A549 (cell line): ENCODE results near the gene CLEC4M. TPM values are rescaled to one million over a fixed set of nuclear protein-coding genes. Genes with fewer than 3 reads are reported as not detected.

ENCODE experiments used
- ATAC-seq, 2 experiments: fragments of 200-7000 bp in 1 of 2; fragments of >200 bp in 1 of 2; cut with Nextera tagmentation in 1 of 2; cut with Tn5 transposase in 1 of 2; 3 replicates each; pipeline versions ENCODE4 v1.8.0 to v1.9.1; 2018 to 2020; ENCODE audit warnings: mild to moderate bottlenecking in 1 of 2, moderate library complexity in 1 of 2
- CTCF ChIA-PET: fragments of 300-600 bp; sonication (Branson Sonifier 250); formaldehyde crosslinking; extraction: SDS; loops from one replicate; lab custom pipeline; 2021; ENCODE audit warnings: antibody characterized with exemption, inconsistent platforms; lab: Yijun Ruan, JAX
- POLR2A ChIA-PET: fragments of 350-600 bp; formaldehyde crosslinking; extraction: SDS; loops from one replicate; lab custom pipeline; 2021; ENCODE audit warnings: antibody characterized with exemption, inconsistent platforms; lab: Yijun Ruan, JAX
- DNase-seq, 2 experiments: peaks; one replicate each; pipeline versions ENCODE4 v3.0.0 to v3.0.0-alpha.2; 2011 to 2016; ENCODE audit warnings: low read depth in 1 of 2, low spot score in 1 of 2
- FAIRE-seq: peaks from 2 replicates; lab custom pipeline; 2011; peaks lifted over from hg19 to GRCh38; lab: Jason Lieb, UNC
- H3K27ac ChIP-seq, 2 experiments: fragments of >200 bp; sonication (Bioruptor Twin); formaldehyde crosslinking; 3 replicates each; pipeline ENCODE4 v1.5.1; 2016 to 2017
- H3K4me1 ChIP-seq: fragments of >200 bp; sonication (Bioruptor Twin); formaldehyde crosslinking; 3 replicates; pipeline ENCODE4 v1.6.1; 2016
- H3K4me2 ChIP-seq: fragments of >200 bp; sonication (Bioruptor Twin); formaldehyde crosslinking; 3 replicates; pipeline ENCODE4 v1.6.1; 2016
- H3K4me3 ChIP-seq: fragments of >200 bp; sonication (Bioruptor Twin); formaldehyde crosslinking; 3 replicates; pipeline ENCODE4 v1.5.1; 2016
- H3K9me3 ChIP-seq: fragments of >200 bp; sonication (Bioruptor Twin); formaldehyde crosslinking; 3 replicates; pipeline ENCODE4 v1.6.1; 2016
- ATOH8 ChIP-seq: fragments of 250-450 bp; sonication (Bioruptor Pico); IDR thresholded peaks from 2 replicates; pipeline ENCODE4 v1.5.0; 2020; ENCODE audit warnings: low read depth, mild to moderate bottlenecking, moderate library complexity
- BHLHE40 ChIP-seq: IDR thresholded peaks from 2 replicates; pipeline ENCODE4 v1.6.1; 2012; ENCODE audit warnings: low read depth, low read length, inconsistent platforms
- CHD4 ChIP-seq: fragments of 200-600 bp; sonication (generic); IDR thresholded peaks from 2 replicates; pipeline ENCODE4 v1.6.1; 2016; ENCODE audit warnings: antibody characterized with exemption, mild to moderate bottlenecking, borderline replicate concordance
- CTCF ChIP-seq: fragments of >200 bp; sonication (Bioruptor Twin); formaldehyde crosslinking; IDR thresholded peaks from 3 replicates; pipeline ENCODE4 v1.5.1; 2016
- E2F6 ChIP-seq: IDR thresholded peaks from 2 replicates; pipeline ENCODE4 v1.6.1; 2012; ENCODE audit warnings: low read depth, borderline replicate concordance
- FOSB ChIP-seq: fragments of 250-450 bp; sonication (Bioruptor Pico); IDR thresholded peaks from 2 replicates; pipeline ENCODE4 v1.5.0; 2020; ENCODE audit warnings: mild to moderate bottlenecking, moderate library complexity
- FOXS1 ChIP-seq: fragments of 250-450 bp; sonication (Bioruptor Pico); IDR thresholded peaks from 2 replicates; pipeline ENCODE4 v1.5.0; 2020; ENCODE audit warnings: mild to moderate bottlenecking, moderate library complexity
- GATA3 ChIP-seq: IDR thresholded peaks from 2 replicates; pipeline ENCODE4 v1.6.1; 2012; ENCODE audit warnings: borderline replicate concordance
- HDAC2 ChIP-seq: fragments of 200-600 bp; sonication (generic); IDR thresholded peaks from 2 replicates; pipeline ENCODE4 v1.6.1; 2016
- HEYL ChIP-seq: fragments of 250-450 bp; sonication (Bioruptor Pico); IDR thresholded peaks from 2 replicates; pipeline ENCODE4 v1.8.0; 2021; ENCODE audit warnings: mild to moderate bottlenecking, moderate library complexity
- HOXA7 ChIP-seq: fragments of 250-450 bp; sonication (Bioruptor Pico); IDR thresholded peaks from 2 replicates; pipeline ENCODE4 v1.5.0; 2020; ENCODE audit warnings: mild to moderate bottlenecking, moderate library complexity
- HOXB13 ChIP-seq: fragments of 250-450 bp; sonication (Bioruptor Pico); IDR thresholded peaks from 2 replicates; pipeline ENCODE4 v1.5.0; 2020; ENCODE audit warnings: low read depth, mild to moderate bottlenecking, moderate library complexity
- HOXB5 ChIP-seq: fragments of 250-450 bp; sonication (Bioruptor Pico); IDR thresholded peaks from 2 replicates; pipeline ENCODE4 v1.5.0; 2020; ENCODE audit warnings: mild to moderate bottlenecking, moderate library complexity
- JUN ChIP-seq, 2 experiments: fragments of >200 bp; sonication (Bioruptor Twin); formaldehyde crosslinking; IDR thresholded peaks; 2 replicates in 1 of 2; 3 replicates in 1 of 2; pipeline ENCODE4 v1.6.1; 2016 to 2017
- JUNB ChIP-seq: fragments of >200 bp; sonication (Bioruptor Twin); formaldehyde crosslinking; IDR thresholded peaks from 2 replicates; pipeline ENCODE4 v1.6.1; 2016
- MYC ChIP-seq: IDR thresholded peaks from 2 replicates; pipeline ENCODE4 v1.6.1; 2012; ENCODE audit warnings: mild to moderate bottlenecking, inconsistent platforms, low read length, improper control_type of control experiment, borderline replicate concordance
- NR3C1 ChIP-seq: fragments of >200 bp; sonication (Bioruptor Twin); formaldehyde crosslinking; IDR thresholded peaks from 3 replicates; pipeline ENCODE4 v1.6.1; 2017
- POLR2A ChIP-seq: IDR thresholded peaks from 2 replicates; pipeline ENCODE4 v1.6.1; 2012; ENCODE audit warnings: mild to moderate bottlenecking, low read length
- POLR2AphosphoS2 ChIP-seq: conservative IDR thresholded peaks from 2 replicates; pipeline ENCODE4 v1.6.1; 2012; ENCODE audit warnings: low read length, improper control_type of control experiment, inconsistent platforms
- RAD21 ChIP-seq, 2 experiments: fragments of >200 bp in 1 of 2; sonication (Bioruptor Twin) in 1 of 2; formaldehyde crosslinking in 1 of 2; IDR thresholded peaks in 1 of 2; conservative IDR thresholded peaks in 1 of 2; 2 replicates in 1 of 2; 3 replicates in 1 of 2; pipeline ENCODE4 v1.6.1; 2012 to 2018; ENCODE audit warnings: inconsistent platforms in 1 of 2
- RARB ChIP-seq: fragments of 250-450 bp; sonication (Bioruptor Pico); IDR thresholded peaks from 2 replicates; pipeline ENCODE4 v1.8.0; 2021; ENCODE audit warnings: mild to moderate bottlenecking, moderate library complexity
- RCOR1 ChIP-seq: fragments of 150-350 bp; IDR thresholded peaks from 2 replicates; pipeline ENCODE4 v1.6.1; 2014; ENCODE audit warnings: antibody characterized with exemption, low read length, low read depth
- SMC3 ChIP-seq: fragments of >200 bp; sonication (Bioruptor Twin); formaldehyde crosslinking; IDR thresholded peaks from 3 replicates; pipeline ENCODE4 v1.6.1; 2018; ENCODE audit warnings: inconsistent platforms
- SREBF2 ChIP-seq: fragments of 450-650 bp; IDR thresholded peaks from 2 replicates; pipeline ENCODE4 v1.6.1; 2014; ENCODE audit warnings: mild to moderate bottlenecking, moderate library complexity
- TP53 ChIP-seq: fragments of 250-450 bp; sonication (Bioruptor Pico); IDR thresholded peaks from 2 replicates; pipeline ENCODE4 v1.5.0; 2021; ENCODE audit warnings: mild to moderate bottlenecking, moderate library complexity
- ZFP36 ChIP-seq: fragments of 450-650 bp; IDR thresholded peaks from 2 replicates; pipeline ENCODE4 v1.6.1; 2014; ENCODE audit warnings: borderline replicate concordance; ENCODE audit not compliant: partially characterized antibody
- WGBS: methylation state at CpG from one replicate; pipeline ENCODE4 v1.1.6; 2017; ENCODE audit errors: missing lambda C conversion rate; 5-methylcytosine and 5-hydroxymethylcytosine counted together
- polyA plus RNA-seq, 4 experiments: library from polyadenylated mRNA; depleted of rRNA in 3 of 4; stranded (reverse); fragments of >200 nt; fragmentation: RNase III in 1 of 4; extraction: RNeasy Plus Mini Kit Qiagen cat#74134 plus additional on column Dnase treatment in 1 of 4; gene quantifications; 2 replicates in 3 of 4; 3 replicates in 1 of 4; pipeline ENCODE4 v1.2.3, GENCODE V29; 2011 to 2017

The CLEC4M gene
- polyA plus RNA-seq, 2 of the 4 experiments (the other 2 are of a cell fraction) = not detected

- POLR2A ChIA-PET = no interaction called here
- WGBS = 27% methylated on average over 9 of the region's 12 CpGs
- Histone ChIP-seq H3K4me2 (no peak overlapping the region), H3K4me1 (no peaks in the 10 kb centered on the region), H3K4me3 (no peak overlapping the region), H3K27ac (no peak overlapping the region), H3K9me3 (peaks cover 6% of the 10 kb centered on the region; the same call in 1 of the 3 replicates)
- ATAC-seq (no peak), FAIRE-seq (no peak), DNase-seq (no peak)
- TF ChIP-seq ATOH8 (CRISPR knock-in tag) (no peak), POLR2AphosphoS2 (no peak), RAD21 (conservative IDR thresholded peaks at IDR 0.05 in 1 of 2, IDR thresholded peaks at IDR 0.05 in 1 of 2) (no peak), CTCF (no peak), FOSB (CRISPR knock-in tag) (no peak), HDAC2 (no peak), JUNB (no peak), JUN (IDR thresholded peaks at IDR 0.05) (no peak), MYC (no peak), CHD4 (no peak), ZFP36 (no peak), RARB (CRISPR knock-in tag) (no peak), SMC3 (no peak), HOXB13 (CRISPR knock-in tag) (no peak), FOXS1 (CRISPR knock-in tag) (no peak)
- CTCF ChIA-PET = no interaction called here
These were observed 11.8 kb upstream of the CLEC4M start for GRCh38 chr19:7751157-7751783.

DNA sequence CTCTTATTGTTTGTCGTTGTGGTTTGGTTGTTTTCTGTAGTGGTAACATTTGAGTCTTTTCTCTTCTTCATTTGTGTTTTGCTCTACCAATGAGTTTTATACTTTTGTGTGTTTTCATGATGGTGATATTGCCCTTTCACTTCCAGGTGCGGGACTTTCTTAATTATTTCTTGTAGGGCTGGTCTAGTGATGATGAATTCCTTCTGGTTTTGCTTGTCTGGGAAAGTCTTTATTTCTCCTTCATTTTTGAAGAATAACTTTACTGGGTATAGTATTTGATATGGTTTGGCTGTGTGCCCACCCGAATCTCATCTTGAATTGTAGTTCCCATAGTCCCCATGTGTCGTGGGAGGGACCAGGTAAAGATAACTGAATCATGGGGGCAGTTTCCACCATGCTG lies 6.8 kb upstream of the CLEC4M start:
- Histone ChIP-seq H3K4me2 (no peak overlapping the region), H3K9me3 (peaks cover 38% of the 10 kb centered on the region), H3K27ac (no peak overlapping the region), H3K4me1 (no peaks in the 10 kb centered on the region), H3K4me3 (no peak overlapping the region)
- TF ChIP-seq RCOR1 (no peak), JUNB (no peak), POLR2A (no peak), BHLHE40 (no peak), HEYL (CRISPR knock-in tag) (no peak), CHD4 (no peak), TP53 (CRISPR knock-in tag) (no peak), NR3C1 (no peak), HOXA7 (CRISPR knock-in tag) (no peak), HOXB13 (CRISPR knock-in tag) (no peak)
- 3% methylated on average over 4 of the region's 4 CpGs for WGBS
- ATAC-seq = no peak
- no peak for DNase-seq
- POLR2A ChIA-PET = no interaction called here
- CTCF ChIA-PET = no interaction called here
- no peak for FAIRE-seq

- H3K4me2 ChIP-seq = no peak overlapping the region
- ChIA-PET CTCF (interaction anchor here (0.9 to 1.4 kb wide), 2 partner anchors 14 to 77 kb away, joined by 3 read pairs; partner anchors contain the start of gene TRAPPC5), POLR2A (no interaction called here)
- no peak for ATAC-seq
- DNase-seq = no peak
- no peaks in the 10 kb centered on the region for H3K4me1 ChIP-seq
- no peak for FAIRE-seq
- no peak overlapping the region for H3K4me3 ChIP-seq
- TF ChIP-seq HOXB5 (CRISPR knock-in tag) = no peak
- no peak for TF ChIP-seq TP53 (CRISPR knock-in tag)
- TF ChIP-seq E2F6 = no peak
- TF ChIP-seq SREBF2 = no peak
- TF ChIP-seq GATA3 = no peak
- peak; percentile 84 for TF ChIP-seq ZFP36
- TF ChIP-seq, all 56 proteins: peak for 1
- Histone ChIP-seq H3K9me3 (peaks cover 38% of the 10 kb centered on the region), H3K27ac (no peak overlapping the region)
- 10% methylated on average over 2 of the region's 3 CpGs for WGBS
These were observed 5.7 kb upstream of the CLEC4M start for GRCh38 chr19:7757358-7757757.
